ENCODE data around the gene IDH3A.

Gene IDH3A

DNA sequence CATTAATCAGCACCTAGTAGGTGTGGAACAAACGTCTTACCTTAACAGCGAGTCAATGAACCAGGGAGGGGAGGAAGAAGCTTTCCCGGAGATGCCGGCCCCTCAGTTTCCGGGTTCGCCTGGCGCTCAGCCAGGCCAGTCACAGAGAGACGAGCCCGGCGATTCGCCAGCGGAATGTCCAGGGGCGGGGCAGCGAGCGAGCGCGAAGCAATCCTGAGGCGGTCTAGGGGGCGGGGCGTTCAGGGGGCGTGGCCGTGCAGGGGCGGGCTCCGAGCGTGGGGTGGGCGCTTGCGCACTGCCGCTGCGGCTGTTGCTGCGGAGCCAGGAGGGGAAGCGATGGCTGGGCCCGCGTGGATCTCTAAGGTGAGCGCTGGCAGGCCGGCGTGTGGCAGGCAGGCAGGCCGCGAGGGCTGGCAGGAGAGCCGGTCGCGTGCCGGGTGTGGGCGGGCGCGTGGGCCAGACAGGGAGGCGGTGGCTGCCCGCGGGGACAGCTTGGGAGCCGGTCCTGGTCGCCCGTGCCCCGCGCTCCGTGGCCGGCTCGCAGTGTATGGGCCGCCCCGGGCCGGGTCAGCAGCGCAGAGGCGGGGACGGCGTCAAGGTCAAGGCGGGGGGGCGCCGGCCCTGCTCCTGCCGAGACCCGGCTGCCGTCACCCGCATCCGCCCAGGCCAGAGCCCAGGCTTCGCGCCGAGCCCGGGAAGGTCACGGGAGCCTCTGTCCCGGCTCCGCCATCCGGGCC is at the start of gene IDH3A:
IDH3A (plus strand) TSS at position 295 of the 737 bp plus-strand sequence; CDS start at position 337, 42 bp downstream.
- DNase-seq (ENCODE audit: low read depth), result peak; percentile 79

- no peak for DNase-seq (ENCODE audit: low read depth)
Observed at GRCh38 chr15:78100886-78101285, 48.3 kb upstream of the IDH3A start.

GRCh38 chr15:78101423-78102105 is 47.6 kb upstream of the IDH3A start:
- no peak for DNase-seq (ENCODE audit: low read depth)

GRCh38 chr15:78102211-78102610 is 47.0 kb upstream of the IDH3A start:
- no peak for DNase-seq (ENCODE audit: low read depth)

GRCh38 chr15:78102741-78103140 is 46.4 kb upstream of the IDH3A start:
- DNase-seq (ENCODE audit: low read depth), result no peak

- DNase-seq (ENCODE audit: low read depth), result no peak
Observed at GRCh38 chr15:78103406-78104118, 45.6 kb upstream of the IDH3A start.

- no peak for DNase-seq (ENCODE audit: low read depth)
Observed at GRCh38 chr15:78104119-78104479, 45.1 kb upstream of the IDH3A start.

- no peak for DNase-seq (ENCODE audit: low read depth)
Observed at GRCh38 chr15:78104566-78105475, 44.3 kb upstream of the IDH3A start.

- DNase-seq (ENCODE audit: low read depth), result no peak
Observed at GRCh38 chr15:78105476-78106241, 43.5 kb upstream of the IDH3A start.

- DNase-seq (ENCODE audit: low read depth), result no peak
Observed at GRCh38 chr15:78107471-78107870, 41.7 kb upstream of the IDH3A start.

DNA sequence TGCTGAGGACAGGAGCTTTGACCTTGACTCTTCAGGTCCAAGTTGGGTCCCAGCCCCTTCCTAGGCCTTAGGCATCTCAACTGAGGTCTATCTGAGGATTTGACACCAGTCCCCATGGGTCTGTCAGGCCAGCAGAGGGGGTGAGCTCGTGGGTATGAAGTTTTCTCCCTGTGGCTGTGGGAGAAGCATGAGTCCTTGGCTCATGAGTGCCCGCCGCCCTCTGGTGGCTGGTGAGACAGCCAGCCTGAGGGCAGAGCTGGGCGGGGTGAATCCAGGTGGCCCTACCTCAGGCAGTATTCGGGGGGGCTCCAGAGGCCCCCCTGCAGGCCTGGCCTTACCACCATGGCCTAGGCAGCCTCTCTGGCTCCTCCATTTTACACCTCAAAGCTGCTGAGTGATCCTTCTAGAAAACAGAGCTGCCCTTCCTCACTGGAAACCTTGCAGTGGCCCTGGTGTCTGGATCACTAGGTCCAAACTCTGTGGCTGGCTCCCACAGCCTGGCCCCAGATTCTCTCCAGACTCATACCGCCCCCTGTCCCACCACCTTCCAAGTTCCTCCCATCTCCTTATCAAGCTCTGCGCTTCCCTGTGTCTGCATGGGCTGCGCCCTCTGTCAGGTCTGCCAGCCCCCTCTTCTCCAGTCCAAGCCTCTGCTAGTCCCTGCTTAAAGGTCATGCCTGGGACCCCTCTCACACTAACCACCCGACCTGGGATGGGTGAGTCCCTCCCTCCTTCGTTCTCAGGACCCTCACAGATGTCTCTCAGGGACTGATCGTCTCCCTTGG is 40.7 kb upstream of the IDH3A start:
- peak; percentile 52 for DNase-seq (ENCODE audit: low read depth)

- no peak for DNase-seq (ENCODE audit: low read depth)
Observed at GRCh38 chr15:78109156-78109555, 40.0 kb upstream of the IDH3A start.

DNA sequence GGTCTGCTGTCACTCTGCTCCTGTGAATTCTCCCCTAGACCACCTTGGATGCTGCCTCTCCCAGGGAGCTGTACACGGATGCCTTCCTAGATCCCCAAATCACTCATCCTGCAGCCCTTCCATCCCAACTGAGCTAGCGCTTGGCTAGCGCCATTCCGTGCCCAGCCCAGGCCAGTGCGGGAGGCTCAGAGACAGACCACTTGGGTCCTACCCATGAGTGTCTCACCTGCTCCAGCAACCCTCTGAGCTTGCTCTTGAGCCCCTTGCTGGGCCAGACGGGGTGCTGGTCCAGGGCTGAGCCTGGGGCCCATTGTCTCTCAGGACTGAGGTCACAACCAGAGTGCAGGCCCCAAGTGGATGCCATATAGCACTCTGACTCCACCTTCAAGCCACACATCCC is 39.1 kb upstream of the IDH3A start:
- DNase-seq (ENCODE audit: low read depth), result no peak

DNA sequence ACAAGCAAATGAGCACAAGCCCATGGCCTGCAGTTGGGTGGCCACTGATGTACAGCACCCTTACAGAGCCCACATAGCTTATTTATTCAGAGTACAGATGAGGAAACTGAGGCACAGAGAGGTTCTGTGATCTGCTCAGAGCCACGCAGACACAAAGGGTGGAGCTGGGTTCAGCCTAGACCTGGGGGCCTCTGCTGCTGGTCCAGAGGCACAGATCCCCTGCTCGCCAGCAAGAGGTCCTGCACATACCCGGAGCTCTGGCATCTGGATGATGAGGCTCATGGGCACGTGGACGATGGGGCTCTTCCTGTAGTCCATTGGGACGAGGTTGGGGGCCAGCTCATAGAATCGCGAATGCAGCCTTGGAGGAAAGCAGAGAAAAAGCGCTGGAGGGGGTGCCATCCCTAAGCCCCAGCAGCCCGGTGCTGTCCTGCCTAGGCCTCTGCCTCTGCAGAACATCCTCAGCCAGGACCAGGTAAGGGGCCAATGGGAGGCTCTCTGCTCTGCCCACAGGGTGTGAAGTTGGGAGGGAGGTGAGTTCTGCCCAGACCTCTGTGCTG is 38.2 kb upstream of the IDH3A start:
- DNase-seq (ENCODE audit: low read depth), result no peak

DNA sequence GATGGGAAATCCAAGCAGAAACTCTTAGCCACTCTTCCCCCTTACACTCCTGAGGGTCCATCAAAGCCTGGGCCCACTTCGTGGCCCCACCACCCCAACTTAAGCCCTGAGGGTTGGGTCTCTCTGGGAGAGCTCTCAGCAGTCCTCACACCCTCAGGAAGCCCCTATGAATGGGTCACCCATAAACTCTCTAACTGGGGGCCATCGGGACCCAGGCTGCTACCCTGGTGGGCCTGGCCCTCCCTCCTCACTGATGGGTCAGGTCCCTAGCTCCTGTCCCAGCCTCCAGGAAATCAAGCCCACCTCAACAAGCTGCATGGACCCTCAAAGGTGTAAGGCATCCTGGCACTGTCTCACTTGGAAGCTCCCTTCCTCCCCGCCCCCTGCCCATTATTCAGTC is 37.4 kb upstream of the IDH3A start:
- DNase-seq (ENCODE audit: low read depth), result no peak

DNA sequence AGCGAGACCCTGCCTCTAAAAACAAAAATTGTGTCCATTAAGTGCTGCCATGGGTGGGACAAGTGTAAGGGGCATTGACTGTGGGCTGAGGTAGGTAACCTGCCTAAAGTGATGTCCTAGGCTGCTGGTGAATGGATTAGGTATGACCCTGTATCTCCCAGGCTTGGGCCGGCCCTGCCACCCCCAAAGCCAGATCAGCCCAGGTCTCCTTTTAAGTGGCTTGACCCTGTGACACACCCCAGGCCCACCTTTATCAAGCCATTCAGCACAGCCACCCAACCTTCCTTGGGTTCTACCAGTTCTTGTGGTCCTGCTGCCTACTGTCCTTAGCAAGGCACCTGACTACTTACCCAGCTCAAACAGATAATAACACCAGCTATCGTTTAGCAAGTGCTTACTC is 36.6 kb upstream of the IDH3A start:
- DNase-seq (ENCODE audit: low read depth), result no peak

- no peak for DNase-seq (ENCODE audit: low read depth)
Observed at GRCh38 chr15:78120523-78120922, 28.6 kb upstream of the IDH3A start.

DNA sequence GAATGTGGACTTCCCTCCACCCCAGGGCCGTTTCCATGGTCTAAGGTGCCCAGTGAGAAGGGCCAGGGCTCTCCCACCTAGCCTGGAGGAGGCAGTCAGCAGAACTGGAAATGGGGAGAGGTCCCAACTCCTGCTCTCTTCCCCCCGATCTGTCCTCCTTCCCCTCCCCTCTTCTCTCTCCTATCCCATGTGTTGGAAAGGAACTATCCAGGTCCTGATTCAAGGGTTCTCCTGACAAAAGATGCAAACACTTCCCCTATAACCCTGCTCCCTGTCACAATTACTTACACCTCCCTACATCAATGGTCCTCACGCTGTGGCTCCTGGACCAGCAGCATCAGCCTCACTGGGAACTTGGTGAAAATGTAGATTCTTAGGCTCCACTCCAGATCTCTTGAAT is 23.9 kb upstream of the IDH3A start:
- DNase-seq (ENCODE audit: low read depth), result no peak

DNA sequence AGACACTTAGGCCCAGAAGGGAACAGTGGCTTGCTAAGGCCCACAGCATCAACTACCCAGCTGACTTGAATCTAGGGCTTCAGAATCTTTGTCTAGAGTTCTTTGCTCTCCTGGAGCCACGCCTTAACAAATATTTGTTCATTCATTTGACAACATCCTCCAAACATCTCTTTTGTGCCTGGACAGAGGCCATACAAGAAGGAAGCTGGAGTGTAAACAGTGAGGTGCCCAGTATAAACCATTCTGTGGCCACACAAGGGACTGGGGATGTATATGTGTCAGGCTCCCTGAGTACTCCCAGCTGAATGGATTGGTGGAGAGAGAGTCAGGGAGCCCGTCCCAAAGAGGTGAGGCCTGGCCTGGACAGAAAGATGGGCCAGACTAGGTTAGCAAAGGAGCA is 21.3 kb upstream of the IDH3A start:
- no peak for DNase-seq (ENCODE audit: low read depth)

DNA sequence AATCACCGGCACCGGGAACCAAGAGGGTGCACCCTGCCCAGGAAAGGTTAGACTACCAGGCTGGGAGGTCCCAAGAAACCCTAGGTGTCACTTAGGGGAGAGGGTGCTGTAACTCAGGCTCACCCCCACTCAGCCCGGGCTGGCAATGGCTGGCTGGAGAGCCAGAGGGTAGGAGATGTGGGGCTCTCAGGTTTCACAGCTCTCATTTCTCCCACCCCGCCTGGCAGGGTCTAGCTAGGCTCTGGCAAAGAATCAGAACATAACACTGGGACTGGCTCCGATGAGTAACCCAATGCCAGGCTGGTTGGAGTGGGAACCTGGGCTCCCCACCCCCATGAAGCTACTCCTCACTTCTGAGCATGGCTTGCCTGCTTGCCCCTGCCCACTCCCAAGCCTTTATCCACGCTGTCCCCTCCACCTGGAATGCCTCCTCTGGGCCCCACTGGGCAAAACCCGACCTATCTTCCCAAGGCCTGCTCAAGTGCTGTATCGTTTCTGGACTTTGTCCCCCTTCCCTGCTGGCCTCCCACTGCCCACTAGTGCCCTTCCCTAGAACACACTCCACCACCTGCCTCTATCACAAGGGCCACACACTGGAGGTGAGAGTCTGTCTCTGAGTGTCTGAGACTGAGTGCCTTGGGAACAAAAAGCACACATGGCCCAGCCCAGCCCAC is 19.9 kb upstream of the IDH3A start:
- no peak for DNase-seq (ENCODE audit: low read depth)
